Measurements from ENCODE around the gene SERPINE2.

The SERPINE2 gene

DNA sequence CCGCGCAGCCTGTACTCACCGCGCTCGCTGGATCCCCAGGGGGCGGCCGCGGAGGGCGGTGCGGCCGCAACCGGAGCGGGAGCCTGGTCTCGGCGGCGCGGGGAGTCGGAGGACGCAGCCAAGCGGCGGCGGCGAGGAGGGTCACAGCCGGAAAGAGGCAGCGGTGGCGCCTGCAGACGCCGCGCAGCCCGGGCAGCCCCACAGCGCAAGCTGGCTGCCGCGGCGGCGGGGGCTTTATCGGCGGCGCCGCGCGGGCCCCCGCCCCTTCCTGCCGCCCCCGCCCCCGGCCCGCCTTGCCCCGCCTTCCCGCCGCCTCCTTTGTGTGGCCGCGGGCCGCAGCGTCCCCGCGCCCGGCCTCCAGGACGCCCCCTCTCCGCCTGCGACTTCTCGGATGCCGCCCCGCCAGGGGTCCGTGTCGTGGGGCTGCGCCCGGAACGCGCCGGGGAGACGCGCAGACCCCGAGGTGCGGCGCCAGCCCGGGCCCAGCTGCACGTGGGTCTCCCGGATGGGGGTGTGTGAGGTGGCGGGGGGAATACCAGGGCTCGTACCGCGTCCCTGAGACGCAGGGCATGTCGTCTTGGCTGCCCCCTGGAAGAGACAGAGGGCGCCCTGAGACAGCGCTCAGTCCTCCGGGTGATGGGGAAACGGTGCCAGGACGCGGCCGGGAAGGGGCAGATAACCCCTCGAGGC is at the start of gene SERPINE2:
Gene SERPINE2, minus strand, starts transcription at position 207 of the 690 bp plus-strand sequence. CDS start 37,386 bp downstream, outside the sequence.
- peak; percentile 53 for DNase-seq

GRCh38 chr2:224086226-224086914 is 47.3 kb upstream of the SERPINE2 start:
- no peak for DNase-seq

DNA sequence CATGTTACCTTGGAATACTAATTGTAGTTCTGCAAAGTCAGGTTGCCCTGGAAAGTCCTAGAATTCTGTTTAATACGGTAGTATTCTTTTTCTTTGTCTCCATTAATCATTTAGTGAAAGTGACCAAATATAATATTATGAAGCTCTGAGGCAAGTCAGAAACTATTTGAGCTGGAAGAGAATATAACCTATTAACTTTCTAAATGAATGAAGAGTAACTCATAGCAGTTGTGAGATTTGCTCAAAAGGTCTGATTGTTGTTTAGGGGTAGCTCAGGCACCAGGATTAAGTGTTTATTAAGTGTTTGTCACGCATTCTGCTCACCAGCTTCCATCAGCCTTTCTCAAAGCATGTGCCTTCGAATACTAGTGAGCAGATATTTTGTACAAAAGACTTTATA is 46.7 kb upstream of the SERPINE2 start:
- DNase-seq = no peak

DNA sequence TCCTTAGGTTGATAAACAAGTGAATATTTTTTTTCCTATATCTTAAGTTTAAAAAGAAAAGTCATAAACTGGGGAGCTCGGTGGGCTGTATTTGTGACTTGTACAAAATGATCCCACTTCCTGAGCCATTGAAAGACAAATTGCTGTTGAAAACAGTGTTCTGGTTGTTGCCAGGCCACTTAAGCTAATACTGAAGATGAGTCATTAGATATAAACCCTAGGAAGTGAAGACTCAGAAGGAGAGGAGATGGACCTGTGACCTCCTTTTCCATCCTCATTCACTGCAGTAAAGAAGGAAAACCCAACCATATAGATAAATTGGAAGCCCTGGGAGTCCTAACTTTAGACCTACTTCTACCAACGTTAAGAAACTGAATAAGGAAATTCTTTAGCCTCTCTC is 46.2 kb upstream of the SERPINE2 start:
- DNase-seq = no peak

- no peak for DNase-seq
Observed at GRCh38 chr2:224084266-224084892, 45.3 kb upstream of the SERPINE2 start.

- no peak for DNase-seq
Observed at GRCh38 chr2:224083638-224084037, 44.6 kb upstream of the SERPINE2 start.

- DNase-seq = no peak
Observed at GRCh38 chr2:224078656-224079055, 39.6 kb upstream of the SERPINE2 start.

DNA sequence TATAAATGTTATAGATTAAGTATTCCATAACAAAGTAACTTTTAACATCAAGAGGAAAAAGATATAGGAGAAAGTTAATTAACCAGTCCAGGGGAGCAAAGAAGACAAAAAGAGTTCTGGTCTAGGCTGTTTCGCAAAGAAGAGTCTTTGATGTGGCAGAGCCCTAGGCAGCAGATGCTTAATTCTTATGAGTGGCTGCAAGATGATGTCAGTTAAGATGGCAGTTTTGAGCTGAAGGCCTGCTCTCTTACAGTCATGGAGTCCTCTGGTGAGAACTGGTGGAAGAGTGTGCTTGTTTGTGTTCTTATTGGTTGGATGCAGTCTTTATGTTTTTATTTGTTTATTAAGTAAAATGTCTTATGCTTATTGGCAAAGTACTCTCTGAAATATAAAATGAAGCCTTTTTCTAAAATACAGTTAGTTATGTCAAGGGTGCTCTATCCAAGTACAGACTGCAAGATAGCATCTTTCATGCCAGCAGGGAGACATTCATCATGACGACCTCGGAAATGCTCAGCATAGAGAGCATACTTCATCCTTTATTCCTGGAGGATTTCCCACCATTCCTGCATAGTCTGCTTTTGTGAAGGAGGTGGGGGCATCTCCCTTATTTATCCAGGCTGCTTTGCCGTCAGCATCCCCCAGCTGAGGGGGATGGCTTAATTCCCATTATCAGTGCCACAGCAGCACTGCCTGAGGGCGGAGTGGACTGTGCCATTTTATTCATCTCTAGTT is 38.9 kb upstream of the SERPINE2 start:
- no peak for DNase-seq

GRCh38 chr2:224075588-224075987 is 36.5 kb upstream of the SERPINE2 start:
- no peak for DNase-seq

- DNase-seq = no peak
Observed at GRCh38 chr2:224073676-224074075, 34.6 kb upstream of the SERPINE2 start.

GRCh38 chr2:224072541-224073188 is 33.6 kb upstream of the SERPINE2 start:
- DNase-seq = no peak

- no peak for DNase-seq
Observed at GRCh38 chr2:224069172-224069571, 30.1 kb upstream of the SERPINE2 start.

DNA sequence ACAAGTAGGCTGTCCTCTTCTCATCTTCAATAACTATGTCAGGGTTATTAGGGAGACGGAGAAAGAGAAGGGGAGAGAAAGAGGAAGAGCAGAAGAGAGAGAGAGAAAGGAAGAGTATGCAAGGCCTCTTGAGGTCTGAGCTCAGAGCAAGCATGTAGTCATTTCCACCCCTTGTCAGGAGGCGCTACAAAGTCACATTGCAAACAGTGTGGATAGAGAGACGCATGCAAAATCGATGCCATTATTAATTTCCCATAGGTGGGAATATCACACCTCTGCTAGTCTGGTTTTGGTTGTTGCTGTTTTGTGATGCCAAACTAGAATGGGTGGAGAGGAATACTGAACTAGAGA is 24.2 kb upstream of the SERPINE2 start:
- no peak for DNase-seq

DNA sequence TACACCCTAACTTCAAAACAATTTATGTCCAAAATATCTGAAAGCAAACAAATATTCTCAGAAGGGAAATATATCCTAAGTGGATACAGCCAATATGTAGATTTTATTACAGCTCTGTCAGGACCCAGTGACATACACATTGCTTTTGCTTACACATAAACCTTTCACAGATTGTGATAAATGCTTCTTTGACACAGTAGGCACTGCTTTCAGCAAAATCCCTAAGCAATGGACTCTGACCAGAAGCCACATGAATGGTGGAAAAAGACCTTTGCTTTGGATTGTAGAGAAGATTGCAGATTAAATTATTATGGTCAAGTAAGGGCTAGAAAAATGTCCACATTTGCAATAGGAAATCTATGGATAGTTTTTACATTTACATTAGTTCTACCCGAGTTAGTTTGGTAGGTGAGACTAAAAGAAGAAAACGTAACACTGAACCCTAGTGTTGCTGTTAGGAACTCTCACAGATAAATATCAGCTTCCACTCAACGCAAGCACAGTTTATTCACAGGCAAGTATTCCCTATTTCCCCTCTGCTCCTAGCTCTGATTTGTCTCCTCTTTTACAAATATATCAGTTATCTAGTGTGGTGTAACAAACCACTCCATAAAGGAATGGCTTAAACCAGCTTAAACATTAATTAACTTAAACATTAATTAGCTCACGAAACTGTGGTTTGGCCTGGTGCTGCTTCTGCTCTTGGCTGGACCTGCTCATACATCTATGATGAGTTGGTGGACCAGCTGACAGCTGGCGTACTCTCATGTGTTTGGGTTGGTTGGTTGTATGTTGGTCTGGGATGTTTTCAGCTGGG is 23.6 kb upstream of the SERPINE2 start:
- no peak for DNase-seq

DNA sequence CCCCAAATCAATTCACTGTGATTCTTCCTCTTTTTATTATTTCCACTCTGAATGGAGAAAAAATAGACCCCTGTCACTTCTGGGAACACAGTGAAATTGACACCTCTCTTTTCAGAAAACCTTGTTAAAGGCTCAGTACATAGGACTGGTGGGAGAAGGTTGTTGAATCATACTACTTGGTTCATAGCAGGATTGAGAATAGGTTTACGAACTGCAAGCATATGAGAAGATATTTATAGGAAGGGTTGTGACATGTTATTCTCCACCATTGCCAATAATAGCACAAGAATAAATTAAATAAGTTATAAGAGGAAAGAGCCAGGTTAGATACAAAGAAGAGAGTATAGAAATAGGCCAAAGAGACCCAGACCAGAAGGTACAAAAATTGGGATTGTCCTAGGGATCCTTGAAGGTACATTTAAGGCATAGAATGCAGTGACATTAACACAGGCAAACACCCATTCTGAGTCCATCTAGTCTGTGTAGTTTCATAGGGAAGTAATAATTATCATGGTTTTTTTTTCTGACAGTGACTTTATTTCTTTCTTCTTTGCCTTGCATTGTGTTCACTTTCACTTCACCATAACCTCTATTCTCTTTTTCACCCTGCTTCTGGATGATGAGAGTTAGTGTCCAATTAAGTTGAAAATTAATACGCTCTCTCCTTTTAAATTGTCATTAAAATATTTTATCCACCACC is 21.8 kb upstream of the SERPINE2 start:
- DNase-seq = no peak

DNA sequence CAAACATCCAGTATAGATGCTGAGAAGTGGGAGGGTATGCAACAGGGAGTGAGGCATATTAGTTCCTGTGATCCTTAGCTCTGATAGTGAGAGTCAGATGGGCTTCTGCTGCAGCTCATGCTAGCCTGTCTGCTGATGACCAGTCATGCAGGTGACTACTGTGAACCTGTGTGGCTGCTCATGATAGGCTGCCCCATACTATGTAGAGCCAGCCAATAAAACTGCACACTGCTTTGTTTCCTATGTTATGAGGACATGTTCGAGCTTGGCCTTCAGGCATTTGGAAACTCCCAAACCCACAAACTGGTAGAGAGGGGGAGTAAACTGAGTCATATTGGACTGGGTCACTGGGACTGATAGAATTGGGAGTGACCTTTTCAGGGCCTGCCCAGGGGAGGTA is 20.1 kb upstream of the SERPINE2 start:
- DNase-seq = no peak

DNA sequence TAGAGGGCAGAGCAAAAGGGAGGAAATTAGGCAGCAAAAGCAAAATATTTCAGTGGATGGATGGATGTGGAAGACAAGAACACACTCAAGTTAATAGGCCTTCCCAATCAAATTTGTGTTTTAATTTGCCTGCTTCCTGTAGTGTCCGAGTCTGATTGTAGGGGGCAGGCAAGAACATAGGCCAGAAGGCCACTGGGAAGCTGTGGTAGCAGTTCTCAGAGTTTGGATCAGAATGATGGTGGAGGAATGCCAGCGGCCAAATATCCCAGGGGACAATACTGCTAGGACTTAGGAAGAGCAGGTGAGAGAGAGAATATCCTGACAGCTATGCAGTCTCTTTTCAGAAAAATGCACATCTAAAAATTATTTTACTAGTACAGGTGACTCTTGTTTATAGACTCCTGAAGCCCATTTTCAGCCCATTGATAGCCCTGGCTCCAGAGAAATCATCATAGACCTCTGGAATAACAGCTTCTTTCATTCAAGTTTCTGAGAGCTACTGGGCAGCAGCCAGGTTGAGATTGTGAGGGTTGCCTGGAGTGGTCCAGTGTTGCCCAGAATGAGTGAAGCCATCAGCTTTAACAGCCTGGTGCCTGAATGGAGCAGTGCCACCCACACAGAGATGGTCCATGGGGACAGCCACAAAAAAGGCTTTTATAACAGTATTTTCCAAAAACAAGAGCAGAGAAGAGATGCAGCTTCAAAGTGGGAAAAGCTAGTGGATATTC is 19.1 kb upstream of the SERPINE2 start:
- no peak for DNase-seq

DNA sequence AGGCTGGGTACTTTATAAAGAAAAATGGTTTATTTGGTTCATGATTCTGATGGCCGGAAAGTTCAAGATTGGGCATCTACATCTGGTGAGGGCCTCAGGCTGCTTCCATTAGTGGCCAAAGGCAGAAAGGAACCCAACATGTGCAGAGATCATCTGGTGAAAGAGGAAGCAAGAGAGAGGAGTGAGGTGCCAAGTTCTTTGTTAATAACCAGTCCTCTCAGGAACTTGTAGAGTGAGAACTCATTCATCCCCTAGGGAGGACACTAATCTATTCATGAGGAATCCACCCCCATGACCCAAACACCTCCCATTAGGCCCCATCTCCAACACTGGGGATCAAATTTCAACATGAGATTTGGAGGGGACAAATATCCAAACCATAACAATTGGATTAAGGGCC is 17.8 kb upstream of the SERPINE2 start:
- no peak for DNase-seq

DNA sequence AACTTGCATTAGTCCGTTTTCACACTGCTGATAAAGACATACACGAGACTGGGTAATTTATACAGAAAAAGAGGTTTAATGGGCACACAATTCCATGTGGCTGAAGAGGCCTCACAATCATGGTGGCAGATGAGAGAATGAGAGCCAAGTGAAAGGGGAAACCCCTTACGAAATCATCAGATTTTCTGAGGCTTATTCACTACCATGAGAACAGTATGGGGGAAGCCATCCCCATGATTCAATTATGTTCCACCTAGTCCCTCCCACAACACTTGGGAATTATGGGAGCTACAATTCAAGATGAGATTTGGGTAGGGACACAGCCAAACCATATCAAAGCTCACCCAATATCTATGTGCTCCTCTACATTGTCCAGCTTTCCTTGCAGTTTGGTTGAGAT is 16.0 kb upstream of the SERPINE2 start:
- no peak for DNase-seq

DNA sequence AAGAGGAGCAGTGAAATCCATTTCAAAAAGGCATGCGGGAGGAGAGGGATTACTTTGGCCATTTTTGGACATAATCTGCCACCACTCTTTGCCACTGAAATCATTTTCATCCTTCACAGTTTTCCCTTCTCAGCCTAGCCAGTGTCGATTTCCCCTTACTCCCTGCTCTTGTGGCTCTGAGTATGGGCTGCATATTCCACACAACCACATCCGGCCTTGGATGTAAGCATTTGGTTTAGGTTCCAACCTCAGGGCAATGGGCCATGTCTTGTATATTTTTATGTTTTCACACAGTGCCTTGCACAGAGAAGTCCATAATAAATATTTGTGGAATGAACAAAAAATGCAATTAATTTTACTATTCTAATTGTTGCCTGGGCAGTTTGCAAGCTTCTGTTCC is 7.7 kb upstream of the SERPINE2 start:
- no peak for DNase-seq

DNA sequence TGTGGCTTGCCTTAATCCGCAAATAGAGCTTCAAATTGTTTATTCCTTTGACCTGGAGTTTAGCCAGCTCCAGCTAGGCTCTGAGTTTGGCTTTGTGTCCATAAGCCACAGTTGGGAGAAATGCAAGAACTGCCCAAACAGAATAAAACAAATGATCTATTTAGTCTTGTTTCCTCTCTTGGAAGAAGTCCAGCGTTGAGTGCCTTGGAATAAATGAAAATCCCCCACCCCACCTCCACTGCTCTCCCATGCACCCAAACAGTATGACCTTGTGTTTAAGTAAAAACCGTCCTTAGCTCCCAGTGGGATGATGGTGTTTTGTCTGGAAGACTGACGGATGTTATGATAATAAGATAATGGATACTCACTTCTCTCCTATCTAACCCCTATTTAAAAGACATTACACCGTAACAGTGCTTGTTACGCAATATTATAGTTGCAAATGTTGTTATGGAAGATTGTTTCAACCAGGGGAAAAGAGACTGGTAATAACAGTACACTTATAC is 3.2 kb upstream of the SERPINE2 start:
- no peak for DNase-seq

Measured in stimulated activated CD4-positive, alpha-beta T cell treated with anti-CD3 and anti-CD28 coated beads, Interleukin-12 subunit alpha, Interleukin-12 subunit beta, amount 100 ng/mL, for 4 hours (primary cell).